HG02970 (cell line): Measurements from ENCODE around the gene TMCO2.
"Not testable (repeated sequence)": the region's sequence is repeated elsewhere in the genome, so short reads cannot be mapped to it uniquely, and the experiment has no call there.

Experiments used
- ATAC-seq: cut with Tn5 transposase; IDR thresholded peaks from one replicate; pipeline ENCODE4 v1.9.1; 2021; ENCODE audit warnings: mild to moderate bottlenecking, moderate library complexity, moderate number of reproducible peaks; ENCODE audit not compliant: unreplicated experiment, low FRiP score

Gene TMCO2

DNA sequence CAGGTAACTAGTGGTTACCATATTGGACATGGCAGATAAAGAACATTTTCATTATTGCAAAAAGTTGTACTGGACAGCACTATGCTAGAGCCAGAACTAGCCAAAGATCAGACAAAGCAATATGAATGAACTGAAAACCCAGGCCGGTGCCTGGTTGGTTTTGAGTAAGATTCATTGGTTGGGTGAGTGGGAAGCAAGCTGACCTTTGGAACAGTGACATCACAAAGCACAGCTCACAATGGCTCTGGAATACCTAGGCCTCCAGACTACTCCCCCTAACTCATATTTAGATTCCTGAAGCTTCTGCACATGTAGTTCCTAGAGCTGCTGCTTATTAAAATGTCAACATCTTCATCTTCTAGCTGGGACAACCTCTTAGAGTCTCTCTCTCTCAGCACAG, at the start of gene TMCO2:
TMCO2 (plus strand) TSS at position 283 of the 400 bp plus-strand sequence; CDS start at position 340, 57 bp downstream.
- no peak for ATAC-seq

DNA sequence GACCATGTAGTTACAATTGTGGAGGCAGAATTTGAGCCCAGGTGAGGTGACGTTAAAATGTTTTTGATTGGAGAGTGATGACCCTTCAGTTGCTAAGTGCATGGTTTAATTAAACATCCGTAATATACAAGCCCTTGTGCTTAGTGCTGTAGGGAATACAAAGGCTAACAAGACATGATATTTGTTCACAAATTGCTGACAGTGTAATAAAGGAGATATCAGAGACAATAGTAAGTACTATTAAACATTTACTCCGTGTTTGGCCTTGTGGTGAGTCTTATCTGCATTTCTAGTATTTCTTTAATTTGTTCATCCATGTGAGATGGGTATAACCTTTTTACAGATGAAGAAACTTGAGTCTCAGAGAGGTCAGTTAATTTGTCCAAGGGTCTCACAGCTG, 48.6 kb upstream of the TMCO2 start:
- no peak for ATAC-seq

DNA sequence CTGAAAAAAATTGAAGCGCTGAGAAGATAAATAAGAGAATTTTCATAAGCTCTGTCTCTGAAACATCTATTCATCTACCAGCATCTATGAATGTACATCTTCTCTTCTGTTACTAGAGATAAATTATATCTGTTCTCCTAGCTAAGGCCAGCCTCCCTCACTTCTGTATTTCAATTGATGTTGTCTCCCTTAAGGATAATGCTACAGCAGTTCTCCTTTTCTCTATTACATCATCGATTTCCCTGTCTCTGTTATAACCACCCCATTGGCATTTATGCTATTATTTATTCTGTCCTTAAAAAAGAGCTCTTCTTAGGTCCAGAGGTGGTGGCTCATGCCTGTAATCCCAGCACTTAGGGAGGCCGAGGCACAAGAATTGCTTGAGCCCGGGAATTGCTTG, 42.9 kb upstream of the TMCO2 start:
- no peak for ATAC-seq

DNA sequence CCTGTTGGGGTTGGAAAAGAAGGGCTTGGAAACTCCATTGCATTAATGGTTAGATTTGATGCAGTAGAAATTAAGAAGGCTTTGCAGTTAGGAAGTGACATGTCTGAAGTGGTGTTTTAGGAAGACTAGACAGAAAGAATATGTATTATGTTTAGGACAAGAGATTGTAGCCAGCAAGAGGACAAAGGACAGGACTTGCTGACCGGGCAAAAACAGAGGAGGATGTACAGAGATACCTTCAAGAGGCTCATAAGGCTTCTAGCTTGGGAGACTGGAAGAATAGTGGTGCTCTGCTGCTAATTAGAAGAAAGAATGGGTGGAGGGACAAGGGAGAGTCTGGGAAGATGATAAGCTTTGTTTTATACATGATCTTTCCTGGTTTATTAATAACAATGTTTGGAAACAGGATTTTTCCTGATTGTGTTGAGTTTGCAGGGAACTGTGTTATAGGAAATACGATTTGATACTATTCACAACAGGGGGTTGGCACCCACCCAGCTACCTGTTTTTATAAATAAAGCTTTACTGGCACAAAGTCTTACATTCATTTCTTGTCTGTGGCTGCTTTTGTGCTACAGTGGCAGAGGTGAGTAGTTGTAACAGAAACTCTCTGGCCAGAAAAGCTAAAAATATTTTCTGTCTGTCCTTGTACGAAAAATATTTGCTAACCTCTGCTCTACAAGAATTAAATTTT, 37.1 kb upstream of the TMCO2 start:
- no peak for ATAC-seq

DNA sequence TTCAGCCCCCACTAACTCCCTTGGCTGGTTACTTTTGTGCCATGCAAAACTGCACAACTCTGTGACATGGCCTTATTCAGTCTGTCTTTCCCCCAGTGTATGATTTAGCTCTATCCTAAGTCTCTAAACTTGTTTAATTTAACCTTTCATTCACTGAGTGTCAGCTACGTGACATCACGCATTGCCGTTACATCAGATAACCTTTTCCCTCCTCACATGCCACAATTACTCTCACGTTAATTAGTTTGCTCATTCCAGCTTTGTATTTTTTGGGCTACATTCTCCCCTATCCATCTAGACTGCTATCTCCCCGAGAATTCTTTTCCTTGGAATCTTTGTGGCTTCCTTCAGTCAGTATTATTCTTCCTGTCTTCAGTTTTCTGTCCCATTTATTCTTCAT, 29.4 kb upstream of the TMCO2 start:
- ATAC-seq, result no peak

DNA sequence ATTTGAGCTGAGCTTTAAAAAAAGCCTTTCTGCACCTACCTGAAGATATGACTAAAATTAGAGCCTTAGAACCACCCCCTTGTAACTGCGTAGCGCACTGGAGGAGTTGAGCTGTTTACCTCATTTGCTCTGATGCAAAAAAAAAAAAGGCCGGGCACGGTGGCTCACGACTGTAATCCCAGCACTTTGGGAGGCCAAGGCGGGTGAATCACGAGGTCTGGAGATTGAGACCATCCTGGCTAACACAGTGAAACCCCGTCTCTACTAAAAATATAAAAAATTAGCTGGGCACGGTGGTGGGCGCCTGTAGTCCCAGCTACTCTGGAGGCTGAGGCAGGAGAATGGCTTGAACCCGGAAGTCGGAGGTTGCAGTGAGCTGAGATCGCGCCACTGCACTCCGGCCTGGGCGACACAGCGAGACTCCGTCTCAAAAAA, 26.2 kb upstream of the TMCO2 start:
- ATAC-seq, result not testable (repeated sequence)

DNA sequence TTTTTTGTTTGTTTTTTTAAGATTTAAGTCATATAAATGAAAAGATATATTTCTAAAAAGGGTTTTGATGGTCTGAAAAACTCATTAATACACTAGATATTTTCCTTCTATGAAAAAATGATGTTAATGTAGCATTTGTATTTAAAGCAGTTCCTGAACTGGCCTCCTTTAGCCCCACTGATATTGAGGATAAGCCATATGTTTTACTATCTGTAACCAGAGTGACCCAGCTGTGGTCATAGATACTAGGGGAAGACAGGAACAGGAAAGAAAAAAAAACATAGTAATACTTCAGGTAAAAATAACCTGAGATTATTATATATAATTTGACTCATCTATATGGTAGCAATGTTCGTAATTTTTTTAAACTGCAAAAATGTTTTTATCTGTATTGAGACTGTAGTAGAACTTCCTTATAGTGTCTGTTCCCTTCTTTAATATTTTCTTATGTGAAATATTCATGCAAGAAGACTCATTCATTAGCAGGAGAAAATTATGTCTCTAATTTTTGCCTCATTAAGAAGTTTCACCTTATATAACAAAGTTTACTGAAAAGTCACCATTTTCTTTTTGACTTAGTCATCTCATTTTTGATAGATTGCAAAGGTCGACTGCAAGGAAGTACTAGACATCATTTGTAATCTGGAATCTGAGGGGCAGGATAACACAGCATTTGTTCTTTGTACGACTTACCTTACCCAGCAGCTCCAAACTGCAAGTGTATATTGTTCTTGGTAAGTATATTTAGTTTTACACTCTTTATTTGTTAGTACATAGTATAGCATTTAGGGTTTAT, 25.6 kb upstream of the TMCO2 start:
- ATAC-seq, result no peak

DNA sequence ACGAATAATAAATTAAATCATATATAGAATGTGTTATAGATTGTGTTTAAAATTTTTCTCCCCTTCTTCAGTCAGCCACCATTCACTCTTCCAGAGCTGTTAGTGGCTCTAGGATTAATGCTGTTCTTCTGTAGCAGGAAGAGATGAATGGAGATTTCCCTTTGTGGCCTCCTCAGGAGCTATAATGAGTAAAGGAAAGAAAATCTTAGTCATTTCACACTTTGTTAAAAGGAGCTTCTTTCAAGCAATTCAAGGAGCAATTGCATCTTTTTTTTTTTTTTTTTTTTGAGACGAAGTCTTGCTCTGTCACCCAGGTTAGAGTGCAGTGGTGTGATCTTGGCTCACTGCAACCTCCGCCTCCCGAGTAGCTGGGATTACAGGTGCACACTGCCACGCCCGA, 23.7 kb upstream of the TMCO2 start:
- ATAC-seq, result no peak

DNA sequence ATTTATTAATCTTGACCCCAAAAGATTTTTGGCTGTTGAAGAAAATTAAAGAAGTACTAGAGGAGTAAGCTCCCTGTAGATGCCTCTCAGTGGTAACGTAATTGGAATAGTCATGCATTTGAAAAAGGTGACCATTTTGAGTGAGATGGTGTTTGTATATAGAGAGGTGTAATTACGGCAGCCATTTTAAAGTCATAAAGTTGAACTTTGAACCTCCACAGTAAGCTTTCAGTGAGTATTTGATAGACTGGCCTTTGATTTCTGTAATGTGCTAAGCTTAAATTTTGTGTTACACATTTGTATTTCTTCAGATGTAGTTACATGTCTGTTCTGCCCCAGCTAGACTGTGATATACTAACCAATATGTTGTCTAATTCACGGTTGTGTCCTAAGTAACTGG, 21.5 kb upstream of the TMCO2 start:
- ATAC-seq, result no peak

DNA sequence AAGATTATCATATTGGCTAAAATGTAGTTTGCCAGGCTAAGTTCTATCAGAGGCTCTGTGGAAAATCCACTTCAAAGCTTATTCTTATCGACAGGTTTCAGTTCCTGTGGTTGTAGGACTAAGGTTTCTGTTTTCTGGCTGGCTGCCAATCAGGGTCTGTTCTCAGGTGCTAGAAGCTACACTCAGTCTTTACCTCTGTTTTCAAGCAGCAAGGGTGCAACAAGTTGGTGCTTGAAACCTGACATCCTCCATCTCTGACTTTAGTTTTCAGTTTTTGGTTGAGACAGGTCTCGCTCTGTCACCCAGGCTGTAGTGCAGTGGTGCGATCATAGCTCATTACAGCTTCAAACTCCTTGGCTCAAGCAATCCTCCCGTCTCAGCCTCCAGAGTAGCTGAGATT, 15.3 kb upstream of the TMCO2 start:
- ATAC-seq, result peak; percentile 58

DNA sequence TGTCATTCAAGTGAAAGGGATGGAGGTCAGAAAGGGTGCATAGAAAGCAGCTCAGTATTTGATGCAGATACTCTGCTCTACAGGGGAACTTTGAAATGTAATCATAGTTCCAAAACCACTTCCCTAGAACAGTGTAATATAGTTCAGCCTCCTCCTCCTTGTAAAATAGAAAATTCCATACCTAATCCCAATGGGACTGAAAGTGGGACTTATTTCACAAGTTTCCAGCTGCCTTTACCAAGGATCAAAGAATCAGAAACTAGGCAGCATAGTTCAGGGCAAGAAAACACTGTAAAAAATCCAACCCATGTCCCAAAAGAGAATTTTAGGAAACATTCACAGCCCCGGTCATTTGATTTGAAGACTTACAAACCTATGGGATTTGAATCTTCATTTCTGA, 8.1 kb upstream of the TMCO2 start:
- ATAC-seq, result no peak

DNA sequence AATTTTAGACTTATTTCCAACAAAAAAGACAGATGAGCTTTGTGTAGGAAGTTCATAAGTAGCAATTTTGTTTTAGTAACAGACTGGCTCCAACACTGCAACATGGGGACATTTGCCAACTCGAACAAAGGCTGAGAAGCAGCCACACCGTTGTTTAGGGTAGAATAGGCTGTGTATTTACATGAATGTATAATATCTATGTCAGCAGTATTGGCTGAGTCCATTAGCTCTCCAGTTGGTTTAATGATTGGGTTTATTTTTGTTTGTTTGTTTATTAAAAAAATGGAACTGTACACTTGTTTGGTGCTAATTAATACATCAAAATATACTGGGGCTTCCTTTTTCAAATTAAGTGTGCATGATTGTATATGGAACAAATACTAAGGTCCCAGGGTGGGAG, 7.3 kb upstream of the TMCO2 start:
- ATAC-seq, result no peak

DNA sequence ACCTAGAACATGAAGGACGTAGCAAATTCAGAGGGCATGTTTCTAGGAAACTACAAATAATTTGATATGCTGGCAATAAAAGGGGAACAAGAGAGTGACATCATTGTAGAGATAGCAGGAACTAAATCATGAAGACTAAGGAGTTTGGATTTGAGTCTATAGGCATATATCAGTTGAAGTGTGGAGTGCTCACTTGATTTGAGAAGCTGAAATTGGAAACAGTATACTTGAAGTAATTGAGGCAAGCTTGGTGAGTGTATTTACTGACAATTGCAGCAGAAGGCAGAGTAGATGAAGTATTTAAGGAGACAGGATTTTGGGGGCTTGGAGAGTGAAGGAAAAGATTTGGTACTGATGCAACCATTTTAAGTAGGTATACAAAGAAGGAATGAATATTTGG, 6.4 kb upstream of the TMCO2 start:
- ATAC-seq, result no peak

DNA sequence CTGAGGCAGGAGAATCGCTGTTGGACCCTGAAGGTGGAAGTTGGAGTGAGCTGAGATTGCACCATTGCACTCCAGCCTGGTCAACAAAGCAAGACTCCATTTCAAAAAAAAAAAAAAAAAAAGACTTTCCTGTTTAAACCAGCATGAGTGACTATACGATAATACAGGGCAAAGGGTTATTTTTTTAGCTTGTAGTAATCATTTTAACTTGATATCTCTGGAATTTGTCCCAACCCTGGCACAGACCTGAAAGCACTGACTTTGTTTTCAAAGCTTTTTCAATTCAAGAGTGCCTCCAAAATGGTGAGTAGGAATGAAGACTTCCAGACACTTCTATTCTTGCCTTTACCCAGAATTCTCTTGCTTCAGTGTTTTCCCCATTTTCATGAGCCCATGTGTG, 4.4 kb upstream of the TMCO2 start:
- no peak for ATAC-seq

DNA sequence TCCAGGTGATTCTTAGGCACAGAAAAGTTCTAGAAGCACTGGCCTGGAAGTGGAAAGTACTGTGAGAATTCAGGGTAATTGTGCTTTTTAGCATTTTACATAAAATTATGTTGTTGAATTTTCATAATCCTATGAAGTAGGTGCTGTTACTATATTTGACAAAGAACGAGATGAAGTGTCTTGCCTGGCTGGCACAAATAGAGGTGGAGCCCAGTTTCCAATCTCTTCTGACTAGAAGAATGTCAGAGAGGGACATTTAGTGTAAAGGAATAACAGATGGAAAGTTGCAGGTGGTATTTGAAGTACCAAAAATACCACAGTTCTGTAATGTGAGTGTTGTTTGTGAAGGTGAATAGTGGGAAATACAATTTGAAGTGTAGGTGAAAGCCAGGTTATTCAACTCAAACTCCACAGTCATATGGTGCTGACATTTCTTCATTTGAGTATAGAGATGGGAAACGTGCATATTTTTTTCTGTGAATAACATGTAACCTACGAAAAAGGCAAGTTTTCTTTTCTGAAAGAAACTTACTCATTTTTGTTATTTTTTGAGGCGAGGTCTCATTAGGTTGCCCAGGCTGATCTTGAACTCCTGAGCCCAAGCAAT, 3.5 kb upstream of the TMCO2 start:
- ATAC-seq, result no peak

DNA sequence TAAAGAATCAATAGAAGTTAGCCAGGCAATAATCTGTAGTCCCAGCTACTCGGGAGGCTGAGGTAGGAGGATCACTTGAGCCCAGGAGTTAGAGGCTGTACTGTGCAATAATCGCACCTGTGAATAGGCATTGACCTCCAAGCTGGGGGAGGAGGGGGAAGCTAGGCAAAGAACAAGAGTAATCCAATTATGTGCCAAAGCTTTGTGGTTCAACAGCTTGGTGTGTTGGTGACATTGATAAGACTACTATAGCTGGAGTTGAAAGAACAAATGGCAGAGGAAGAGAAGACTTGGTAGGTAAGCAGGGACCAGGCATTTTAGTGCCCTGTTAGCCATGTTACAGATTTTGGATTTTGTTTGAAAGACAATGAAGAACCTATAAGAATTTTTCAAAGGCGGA, 2.1 kb upstream of the TMCO2 start:
- ATAC-seq, result no peak

DNA sequence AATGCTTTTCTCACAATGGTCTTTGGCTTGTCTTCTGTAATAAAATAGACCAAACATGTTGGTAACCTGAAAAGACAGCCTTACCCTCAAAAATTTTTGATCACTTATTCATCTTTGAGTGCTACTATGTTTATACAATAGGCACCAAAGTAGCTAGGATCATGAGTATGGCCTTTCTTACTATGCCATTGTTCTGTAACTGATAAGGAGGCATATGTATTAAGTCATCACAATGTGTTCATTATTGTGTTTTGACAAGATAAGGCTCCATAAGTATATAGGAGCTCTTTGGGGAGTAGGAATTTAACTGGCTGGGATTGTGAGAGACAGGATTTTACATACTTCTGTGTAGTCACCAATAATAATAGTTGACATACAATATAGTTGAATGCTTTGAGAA, 675 bp downstream of the TMCO2 start:
- ATAC-seq, result no peak

DNA sequence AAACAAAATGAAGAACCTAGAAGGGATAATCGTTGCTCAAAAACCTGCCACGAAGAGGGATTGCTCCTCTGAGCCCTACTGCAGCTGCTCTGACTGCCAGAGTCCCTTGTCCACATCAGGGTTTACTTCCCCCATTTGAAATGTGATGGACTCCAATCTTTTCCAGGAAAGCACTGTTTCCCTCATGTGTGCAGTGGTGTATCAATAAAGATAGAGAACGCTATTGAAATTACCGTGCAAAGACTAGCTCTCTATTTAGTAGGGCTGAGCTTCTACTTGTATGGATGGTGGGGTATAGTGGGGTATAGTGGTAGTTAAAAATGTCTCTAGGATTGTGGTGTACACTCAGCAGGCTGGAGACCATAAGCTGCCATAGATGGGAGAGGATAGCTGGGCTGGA, 3.7 kb downstream of the TMCO2 start:
- ATAC-seq, result no peak

DNA sequence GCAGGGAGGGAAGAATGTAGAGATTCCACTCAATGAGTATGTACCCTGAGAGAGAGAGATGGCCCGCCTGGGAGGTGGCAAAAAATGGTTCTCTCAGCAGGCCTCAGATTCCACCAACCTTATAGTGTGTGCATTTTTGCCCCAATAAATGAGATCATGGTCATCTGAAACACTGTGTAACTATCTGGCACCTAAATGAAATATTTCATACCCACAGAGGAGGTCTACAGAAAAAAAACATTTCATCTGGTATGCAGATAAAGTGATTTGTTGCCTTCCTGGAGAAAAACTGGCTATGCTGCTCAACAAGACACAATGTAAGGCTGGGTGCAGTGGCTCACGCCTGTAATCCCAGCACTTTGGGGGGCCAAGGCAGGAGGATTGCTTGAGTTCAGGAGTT, 4.9 kb downstream of the TMCO2 start:
- ATAC-seq, result no peak

DNA sequence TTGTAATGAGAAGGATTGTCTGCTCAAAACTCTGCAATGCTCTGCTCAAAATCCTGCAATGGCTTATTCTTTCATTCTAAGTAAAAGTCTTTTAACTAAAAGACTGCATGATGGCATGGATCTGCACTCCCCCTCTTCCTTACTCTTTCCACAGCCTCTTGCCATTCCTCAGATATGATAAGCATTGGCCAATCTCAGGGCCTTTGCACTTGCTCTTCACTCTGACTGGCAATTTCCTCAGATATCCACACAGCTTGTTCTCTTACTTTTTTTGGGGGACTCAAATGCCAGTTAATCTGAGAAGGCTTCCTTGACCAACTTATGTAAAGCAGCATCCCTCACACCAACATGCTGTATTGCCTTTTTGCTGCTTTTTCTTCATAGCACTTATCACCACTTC, 7.5 kb downstream of the TMCO2 start:
- ATAC-seq, result no peak

DNA sequence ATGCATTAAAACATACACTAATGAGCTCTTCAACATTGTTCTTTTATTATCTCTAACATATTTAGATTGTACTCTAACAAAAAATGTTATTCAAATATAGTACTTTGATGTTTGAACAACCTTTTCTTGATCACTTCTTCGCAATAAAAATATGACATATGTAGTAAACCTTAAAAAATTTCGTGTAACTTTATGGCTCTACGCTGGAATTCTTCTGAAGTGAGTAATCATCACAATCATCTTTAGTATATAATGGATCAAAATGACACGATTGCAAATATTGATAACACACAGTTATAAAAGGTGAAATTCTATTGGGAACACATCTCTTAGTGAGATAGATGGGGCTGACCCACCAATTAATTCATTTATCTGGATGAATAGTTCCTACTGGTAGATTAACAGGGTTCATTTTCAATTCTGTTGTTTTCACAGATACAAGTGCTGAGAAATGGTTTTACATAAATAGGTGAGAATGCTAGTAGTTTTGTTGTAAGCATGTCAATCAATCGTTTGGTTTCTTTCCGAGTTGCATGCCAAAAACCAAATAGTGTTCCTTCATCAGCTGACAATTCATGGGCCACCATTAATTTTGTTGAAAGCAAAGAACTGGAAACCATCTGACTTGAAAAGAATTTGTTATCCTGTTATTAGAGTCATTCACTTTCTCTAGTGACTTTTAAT, 8.8 kb downstream of the TMCO2 start:
- ATAC-seq, result no peak
